ENCODE data around the gene PRKG1.

The PRKG1 gene

GRCh38 chr10:51951601-51952000 is 877.3 kb downstream of the PRKG1 start:
- Histone ChIP-seq H3K36me3 (ENCODE audit: insufficient read depth, low read length) (no peaks in the 10 kb centered on the region), H3K4me2 (ENCODE audit: insufficient read depth, low read length) (no peak overlapping the region), H3K9me3 (ENCODE audit: insufficient read depth, low read length, severe bottlenecking) (no peaks in the 10 kb centered on the region), H3K9ac (ENCODE audit: low read depth, low read length) (no peak overlapping the region), H3K79me2 (ENCODE audit: insufficient read depth, low read length) (no peaks in the 10 kb centered on the region), H3K27ac (ENCODE audit: low read length) (no peak overlapping the region), H3K4me1 (ENCODE audit: insufficient read depth, low read length) (no peaks in the 10 kb centered on the region), H4K20me1 (ENCODE audit: insufficient read depth, low read length) (no peaks in the 10 kb centered on the region), H3K27me3 (ENCODE audit: insufficient read depth, low read length, poor library complexity) (no peaks in the 10 kb centered on the region), H3K4me3 (ENCODE audit: low read depth in 1 of 2, low read length in 2 of 2) (no peak overlapping the region), H2AFZ (ENCODE audit: low read depth, low read length) (no peak overlapping the region)
- ATAC-seq (ENCODE audit: insufficient read depth, low read depth) (no peak), DNase-seq (no peak)
- no peak for TF ChIP-seq EZH2 (IDR thresholded peaks at IDR 0.05; ENCODE audit: borderline replicate concordance, low read depth, low read length, severe bottlenecking)
- TF ChIP-seq CTCF (IDR thresholded peaks at IDR 0.05; ENCODE audit: borderline replicate concordance, extremely low read depth, low read length, poor library complexity, severe bottlenecking), result no peak

- no peak overlapping the region for H3K4me3 ChIP-seq (ENCODE audit: low read depth in 1 of 2, low read length in 2 of 2)
- no peak for ATAC-seq (ENCODE audit: insufficient read depth, low read depth)
- H3K27ac ChIP-seq (ENCODE audit: low read length), result no peak overlapping the region
- no peak for DNase-seq
- H2AFZ ChIP-seq (ENCODE audit: low read depth, low read length), result no peak overlapping the region
- no peak overlapping the region for H3K9ac ChIP-seq (ENCODE audit: low read depth, low read length)
- TF ChIP-seq CTCF (IDR thresholded peaks at IDR 0.05; ENCODE audit: borderline replicate concordance, extremely low read depth, low read length, poor library complexity, severe bottlenecking) (no peak), EZH2 (IDR thresholded peaks at IDR 0.05; ENCODE audit: borderline replicate concordance, low read depth, low read length, severe bottlenecking) (no peak)
- H3K36me3 ChIP-seq (ENCODE audit: insufficient read depth, low read length), result no peaks in the 10 kb centered on the region
- H3K27me3 ChIP-seq (ENCODE audit: insufficient read depth, low read length, poor library complexity), result no peaks in the 10 kb centered on the region
- H3K9me3 ChIP-seq (ENCODE audit: insufficient read depth, low read length, severe bottlenecking), result no peaks in the 10 kb centered on the region
- H3K4me1 ChIP-seq (ENCODE audit: insufficient read depth, low read length), result no peaks in the 10 kb centered on the region
- no peaks in the 10 kb centered on the region for H4K20me1 ChIP-seq (ENCODE audit: insufficient read depth, low read length)
- no peaks in the 10 kb centered on the region for H3K79me2 ChIP-seq (ENCODE audit: insufficient read depth, low read length)
- no peak overlapping the region for H3K4me2 ChIP-seq (ENCODE audit: insufficient read depth, low read length)
Observed at GRCh38 chr10:51952056-51952455, 877.8 kb downstream of the PRKG1 start.

- no peak overlapping the region for H3K27ac ChIP-seq (ENCODE audit: low read length)
- H2AFZ ChIP-seq (ENCODE audit: low read depth, low read length), result no peak overlapping the region
- TF ChIP-seq CTCF (IDR thresholded peaks at IDR 0.05; ENCODE audit: borderline replicate concordance, extremely low read depth, low read length, poor library complexity, severe bottlenecking) (no peak), EZH2 (IDR thresholded peaks at IDR 0.05; ENCODE audit: borderline replicate concordance, low read depth, low read length, severe bottlenecking) (no peak)
- ATAC-seq (ENCODE audit: insufficient read depth, low read depth) (no peak), DNase-seq (no peak)
- no peaks in the 10 kb centered on the region for H3K79me2 ChIP-seq (ENCODE audit: insufficient read depth, low read length)
- no peaks in the 10 kb centered on the region for H3K9me3 ChIP-seq (ENCODE audit: insufficient read depth, low read length, severe bottlenecking)
- no peaks in the 10 kb centered on the region for H3K4me1 ChIP-seq (ENCODE audit: insufficient read depth, low read length)
- no peaks in the 10 kb centered on the region for H3K27me3 ChIP-seq (ENCODE audit: insufficient read depth, low read length, poor library complexity)
- no peak overlapping the region for H3K4me2 ChIP-seq (ENCODE audit: insufficient read depth, low read length)
- H3K36me3 ChIP-seq (ENCODE audit: insufficient read depth, low read length), result no peaks in the 10 kb centered on the region
- H3K9ac ChIP-seq (ENCODE audit: low read depth, low read length), result no peak overlapping the region
- H3K4me3 ChIP-seq (ENCODE audit: low read depth in 1 of 2, low read length in 2 of 2), result no peak overlapping the region
- H4K20me1 ChIP-seq (ENCODE audit: insufficient read depth, low read length), result no peaks in the 10 kb centered on the region
Observed at GRCh38 chr10:51955696-51956095, 881.4 kb downstream of the PRKG1 start.

GRCh38 chr10:51956822-51957221 is 882.5 kb downstream of the PRKG1 start:
- no peaks in the 10 kb centered on the region for H3K36me3 ChIP-seq (ENCODE audit: insufficient read depth, low read length)
- no peaks in the 10 kb centered on the region for H3K9me3 ChIP-seq (ENCODE audit: insufficient read depth, low read length, severe bottlenecking)
- no peak overlapping the region for H3K4me3 ChIP-seq (ENCODE audit: low read depth in 1 of 2, low read length in 2 of 2)

More at GRCh38 chr10:51956822-51957221, 882.5 kb downstream of the PRKG1 start:
- H3K27me3 ChIP-seq (ENCODE audit: insufficient read depth, low read length, poor library complexity), result no peaks in the 10 kb centered on the region
- H3K4me2 ChIP-seq (ENCODE audit: insufficient read depth, low read length), result no peak overlapping the region
- no peak overlapping the region for H3K9ac ChIP-seq (ENCODE audit: low read depth, low read length)
- H3K27ac ChIP-seq (ENCODE audit: low read length), result no peak overlapping the region
- no peak overlapping the region for H2AFZ ChIP-seq (ENCODE audit: low read depth, low read length)
- ATAC-seq (ENCODE audit: insufficient read depth, low read depth), result no peak
- DNase-seq, result no peak
- no peaks in the 10 kb centered on the region for H3K4me1 ChIP-seq (ENCODE audit: insufficient read depth, low read length)
- no peak for TF ChIP-seq EZH2 (IDR thresholded peaks at IDR 0.05; ENCODE audit: borderline replicate concordance, low read depth, low read length, severe bottlenecking)
- no peaks in the 10 kb centered on the region for H3K79me2 ChIP-seq (ENCODE audit: insufficient read depth, low read length)
- H4K20me1 ChIP-seq (ENCODE audit: insufficient read depth, low read length), result no peaks in the 10 kb centered on the region
